Nephron (organoid): Measurements from ENCODE around the gene SIL1.

ENCODE experiments used
- H3K27ac Mint-ChIP-seq, 3 experiments: 2 replicates each; pipeline ENCODE4 v1.8.0; 2020; ENCODE audit warnings: mixed read lengths in 3 of 3, mild to moderate bottlenecking in 2 of 3, moderate library complexity in 1 of 3
- H3K27me3 Mint-ChIP-seq: 2 replicates; pipeline ENCODE4 v1.8.0; 2021; ENCODE audit warnings: low read depth, mild to moderate bottlenecking, moderate library complexity, mixed read lengths
- H3K36me3 Mint-ChIP-seq: 2 replicates; pipeline ENCODE4 v1.8.0; 2020; ENCODE audit warnings: low read depth, mixed read lengths
- H3K4me1 Mint-ChIP-seq: 2 replicates; pipeline ENCODE4 v1.8.0; 2020; ENCODE audit warnings: mixed read lengths
- H3K4me3 Mint-ChIP-seq, 3 experiments: 2 replicates each; pipeline ENCODE4 v1.8.0; 2020; ENCODE audit warnings: mild to moderate bottlenecking in 3 of 3, mixed read lengths in 3 of 3, moderate library complexity in 2 of 3
- H3K9me3 Mint-ChIP-seq: 2 replicates; pipeline ENCODE4 v1.8.0; 2020; ENCODE audit warnings: mixed read lengths
- TF ChIP-seq, protein P1 (sequence below), 3 experiments: fragments of 200-600 bp; sonication (generic); IDR thresholded peaks; one replicate each; pipeline ENCODE4 v1.5.0; 2021; ENCODE audit warnings: antibody characterized with exemption in 3 of 3; ENCODE audit not compliant: unreplicated experiment in 3 of 3

Gene SIL1

DNA sequence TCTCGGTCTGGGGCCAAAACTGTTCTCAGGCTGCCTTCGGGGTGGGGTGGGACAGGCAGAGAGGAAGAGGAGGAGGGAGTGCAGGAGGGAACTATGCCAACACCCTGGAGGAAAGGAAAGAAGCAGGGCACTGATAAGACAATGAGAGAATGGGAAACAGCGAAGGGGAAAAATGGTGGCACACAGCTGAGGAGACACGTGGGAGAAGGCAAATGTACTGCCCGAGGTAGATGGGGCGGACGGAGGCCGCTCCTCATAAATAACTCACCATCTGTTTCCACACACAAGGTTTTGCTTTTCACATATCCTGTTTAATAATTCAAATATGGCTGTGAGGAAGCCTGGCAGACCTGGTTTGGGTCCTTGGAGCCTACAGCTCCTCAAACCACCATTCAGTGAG, 174.9 kb downstream of the SIL1 start:
- Mint-ChIP-seq H3K27me3 (no peaks in the 10 kb centered on the region), H3K4me1 (peaks cover 13% of the 10 kb centered on the region), H3K9me3 (no peaks in the 10 kb centered on the region), H3K4me3 (no peak overlapping the region), H3K36me3 (peaks cover 23% of the 10 kb centered on the region), H3K27ac (no peak overlapping the region)
- TF ChIP-seq, protein P1, sequence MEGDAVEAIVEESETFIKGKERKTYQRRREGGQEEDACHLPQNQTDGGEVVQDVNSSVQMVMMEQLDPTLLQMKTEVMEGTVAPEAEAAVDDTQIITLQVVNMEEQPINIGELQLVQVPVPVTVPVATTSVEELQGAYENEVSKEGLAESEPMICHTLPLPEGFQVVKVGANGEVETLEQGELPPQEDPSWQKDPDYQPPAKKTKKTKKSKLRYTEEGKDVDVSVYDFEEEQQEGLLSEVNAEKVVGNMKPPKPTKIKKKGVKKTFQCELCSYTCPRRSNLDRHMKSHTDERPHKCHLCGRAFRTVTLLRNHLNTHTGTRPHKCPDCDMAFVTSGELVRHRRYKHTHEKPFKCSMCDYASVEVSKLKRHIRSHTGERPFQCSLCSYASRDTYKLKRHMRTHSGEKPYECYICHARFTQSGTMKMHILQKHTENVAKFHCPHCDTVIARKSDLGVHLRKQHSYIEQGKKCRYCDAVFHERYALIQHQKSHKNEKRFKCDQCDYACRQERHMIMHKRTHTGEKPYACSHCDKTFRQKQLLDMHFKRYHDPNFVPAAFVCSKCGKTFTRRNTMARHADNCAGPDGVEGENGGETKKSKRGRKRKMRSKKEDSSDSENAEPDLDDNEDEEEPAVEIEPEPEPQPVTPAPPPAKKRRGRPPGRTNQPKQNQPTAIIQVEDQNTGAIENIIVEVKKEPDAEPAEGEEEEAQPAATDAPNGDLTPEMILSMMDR (IDR thresholded peaks at IDR 0.05; ENCODE audit: unreplicated experiment in 3 of 3): no peak

DNA sequence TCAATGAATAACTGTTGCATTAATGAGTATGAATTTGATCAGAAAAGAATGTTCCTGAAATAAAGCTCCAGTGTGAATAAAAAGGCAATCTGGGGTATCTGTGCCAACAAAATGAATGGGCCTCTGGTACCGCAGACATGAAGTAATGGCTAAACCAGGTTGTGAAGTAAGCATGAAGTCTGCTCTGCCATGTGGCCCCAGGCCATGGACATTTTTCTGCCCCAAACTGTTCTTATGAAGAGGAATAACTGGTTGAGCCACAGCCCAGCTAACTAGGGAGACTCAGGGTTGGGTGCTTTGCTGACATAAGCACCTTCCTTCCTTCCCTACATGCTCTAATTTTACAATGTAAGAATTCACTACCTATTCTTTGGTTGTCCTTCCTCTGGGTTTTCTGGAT, 175.6 kb downstream of the SIL1 start:
- TF ChIP-seq, protein P1 (IDR thresholded peaks at IDR 0.05; ENCODE audit: unreplicated experiment in 3 of 3): no peak
- Mint-ChIP-seq H3K4me3 (no peak overlapping the region), H3K4me1 (peaks cover 13% of the 10 kb centered on the region), H3K36me3 (peaks cover 27% of the 10 kb centered on the region), H3K27ac (no peak overlapping the region), H3K27me3 (no peaks in the 10 kb centered on the region), H3K9me3 (no peaks in the 10 kb centered on the region)

DNA sequence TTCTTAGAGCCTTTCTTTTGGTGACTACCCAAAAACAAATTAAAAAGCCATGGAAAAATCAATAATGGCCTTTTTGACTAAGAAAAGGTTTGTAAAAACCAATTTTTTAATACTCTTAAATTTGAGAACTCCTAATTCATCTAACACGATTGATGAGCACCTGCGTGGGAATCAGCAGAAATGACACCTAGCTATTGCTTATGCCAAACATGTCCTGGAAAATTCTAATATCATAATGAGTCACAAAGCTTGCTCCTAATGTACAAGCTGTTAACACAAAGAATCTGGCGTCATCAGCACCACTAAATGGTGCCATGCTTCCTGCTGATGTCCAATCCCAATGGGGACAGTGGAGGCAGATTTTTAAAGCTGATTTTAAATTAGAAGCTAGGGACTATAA, 176.8 kb downstream of the SIL1 start:
- H3K4me1 Mint-ChIP-seq: peaks cover 9% of the 10 kb centered on the region
- H3K27me3 Mint-ChIP-seq: no peaks in the 10 kb centered on the region
- H3K9me3 Mint-ChIP-seq: no peaks in the 10 kb centered on the region
- no peak overlapping the region for H3K4me3 Mint-ChIP-seq
- TF ChIP-seq, protein P1 (IDR thresholded peaks at IDR 0.05; ENCODE audit: unreplicated experiment in 3 of 3): no peak
- no peak overlapping the region for H3K27ac Mint-ChIP-seq
- peaks cover 32% of the 10 kb centered on the region for H3K36me3 Mint-ChIP-seq

DNA sequence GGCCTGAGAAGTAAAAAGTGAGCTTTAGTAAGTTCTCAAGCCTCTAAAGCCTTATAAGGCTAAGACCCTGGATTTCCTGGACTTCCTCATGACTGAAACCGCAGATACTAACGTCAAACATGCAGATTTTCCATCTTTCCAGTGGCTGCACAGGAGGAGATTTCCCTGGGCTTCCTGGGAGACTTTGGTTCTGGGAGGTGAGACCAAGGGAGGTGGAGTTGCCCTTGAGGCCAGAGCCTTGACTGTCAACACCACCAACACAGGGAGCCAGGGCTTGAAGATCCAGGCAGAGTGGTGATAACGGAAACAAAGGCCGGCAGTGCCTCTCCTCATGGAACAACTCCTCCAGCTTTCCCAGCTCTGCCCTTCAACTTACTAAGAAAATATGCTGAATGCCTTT, 178.3 kb downstream of the SIL1 start:
- Mint-ChIP-seq H3K4me1 (peaks cover 8% of the 10 kb centered on the region), H3K27ac (peak overlapping the region; percentile 40 to 86 (median 78)), H3K4me3 (no peak overlapping the region), H3K27me3 (no peaks in the 10 kb centered on the region), H3K36me3 (peaks cover 36% of the 10 kb centered on the region), H3K9me3 (no peaks in the 10 kb centered on the region)
- TF ChIP-seq, protein P1 (IDR thresholded peaks at IDR 0.05; ENCODE audit: unreplicated experiment in 3 of 3): no peak

DNA sequence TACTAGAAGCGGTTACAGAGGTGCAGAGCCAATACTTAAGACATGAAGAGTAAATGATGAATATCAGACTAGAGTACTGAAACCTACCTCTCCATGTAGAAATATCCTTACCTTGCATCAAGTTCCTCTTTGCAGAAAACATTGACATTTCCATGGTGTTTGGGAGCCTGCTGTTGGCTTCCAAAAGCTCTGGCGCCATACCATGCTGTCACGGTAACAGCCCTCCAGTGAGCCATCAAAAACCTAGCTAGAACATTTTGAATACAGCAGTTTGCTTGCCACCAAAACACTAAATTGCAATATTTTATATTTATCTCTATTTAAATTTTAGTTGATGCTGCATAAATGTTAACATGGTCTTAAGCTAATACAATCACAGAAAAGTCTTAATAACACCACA, 179.0 kb downstream of the SIL1 start:
- no peaks in the 10 kb centered on the region for H3K9me3 Mint-ChIP-seq
- H3K36me3 Mint-ChIP-seq: peaks cover 36% of the 10 kb centered on the region
- TF ChIP-seq, protein P1 (IDR thresholded peaks at IDR 0.05; ENCODE audit: unreplicated experiment in 3 of 3): no peak
- H3K4me1 Mint-ChIP-seq: peaks cover 8% of the 10 kb centered on the region
- H3K27ac Mint-ChIP-seq: peak overlapping the region in 2 of 3 experiments; percentile 78 to 86
- no peaks in the 10 kb centered on the region for H3K27me3 Mint-ChIP-seq
- H3K4me3 Mint-ChIP-seq: no peak overlapping the region

DNA sequence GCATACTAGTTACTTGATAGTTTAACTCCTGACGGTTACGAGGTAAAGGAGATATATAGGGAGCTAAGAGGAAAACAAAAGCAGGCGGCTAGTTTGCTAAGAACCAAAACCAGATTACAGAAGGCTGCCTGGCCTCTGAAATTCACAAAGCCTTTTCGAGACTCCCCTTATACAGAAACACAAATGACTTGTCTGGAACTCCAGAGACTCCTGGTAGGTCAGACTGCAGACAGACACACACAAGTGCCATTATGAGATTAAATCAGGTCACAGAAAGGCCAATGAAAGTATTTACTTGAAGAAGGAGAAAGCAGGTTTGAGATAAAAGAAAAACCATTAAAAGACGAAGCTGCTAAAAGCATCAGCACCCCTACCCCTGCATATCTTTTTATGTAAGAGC, 180.5 kb downstream of the SIL1 start:
- Mint-ChIP-seq H3K36me3 (peaks cover 36% of the 10 kb centered on the region), H3K27me3 (no peaks in the 10 kb centered on the region), H3K4me3 (no peak overlapping the region), H3K4me1 (peaks cover 8% of the 10 kb centered on the region), H3K27ac (no peak overlapping the region), H3K9me3 (no peaks in the 10 kb centered on the region)
- TF ChIP-seq, protein P1 (IDR thresholded peaks at IDR 0.05; ENCODE audit: unreplicated experiment in 3 of 3): no peak
